Measurements from ENCODE around the gene ASB15.

The ASB15 gene

DNA sequence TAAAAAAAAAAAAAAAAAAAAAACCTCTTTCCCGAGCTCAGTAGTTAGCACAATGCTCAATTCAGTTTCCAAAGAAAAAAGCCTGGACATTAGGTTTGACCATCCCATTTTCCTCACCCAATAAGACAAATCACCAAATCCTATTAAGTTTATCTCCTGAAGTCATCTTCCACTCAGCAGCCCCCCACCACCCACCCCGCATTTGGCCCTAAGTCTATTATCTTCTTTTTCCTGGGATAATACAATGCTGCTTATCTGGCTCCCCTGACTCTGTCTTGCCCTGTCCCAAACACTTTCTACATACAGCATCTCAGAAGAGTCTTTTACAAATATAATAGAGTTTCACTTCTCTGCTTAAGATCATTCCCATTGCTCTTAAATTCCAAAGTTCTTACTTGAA is 36.3 kb downstream of the ASB15 start:
- Histone ChIP-seq H3K23ac (ENCODE audit: low read length in 2 of 2) (no peak overlapping the region), H3K9ac (ENCODE audit: low read length) (no peak overlapping the region), H2AFZ (ENCODE audit: low read depth, low read length) (no peak overlapping the region), H2AK5ac (ENCODE audit: low read length, severe bottlenecking) (no peak overlapping the region), H3K4ac (ENCODE audit: low read depth in 1 of 2, low read length in 2 of 2) (no peak overlapping the region), H4K8ac (ENCODE audit: low read length) (no peak overlapping the region), H3K14ac (ENCODE audit: low read length in 2 of 2) (no peak overlapping the region), H2BK15ac (ENCODE audit: low read depth, poor library complexity, severe bottlenecking) (no peak overlapping the region), H3K18ac (ENCODE audit: low read depth in 1 of 2, low read length in 2 of 2) (no peak overlapping the region), H4K91ac (ENCODE audit: low read length) (no peak overlapping the region), H3K4me2 (ENCODE audit: low read length, poor library complexity, severe bottlenecking) (no peak overlapping the region), H3K79me1 (replicated peaks; ENCODE audit: low read length, poor library complexity, severe bottlenecking) (no peaks in the 10 kb centered on the region), H2BK120ac (ENCODE audit: low read depth, low read length) (no peak overlapping the region), H3K27me3 (ENCODE audit: control insufficient read depth in 1 of 2, insufficient read depth in 1 of 2, low read length in 2 of 2) (no peaks in the 10 kb centered on the region), H2BK12ac (ENCODE audit: low read length in 2 of 2) (no peak overlapping the region), H3K4me3 (ENCODE audit: insufficient read depth in 1 of 2, low read depth in 1 of 2, low read length in 2 of 2) (no peak overlapping the region), H3K27ac (ENCODE audit: low read length, poor library complexity, severe bottlenecking) (no peak overlapping the region), H3K4me1 (ENCODE audit: control insufficient read depth, insufficient read depth, low read depth, low read length) (peaks cover 2% of the 10 kb centered on the region), H3K9me3 (ENCODE audit: control insufficient read depth, low read length) (no peaks in the 10 kb centered on the region), H2BK5ac (ENCODE audit: low read depth, low read length, poor library complexity, severe bottlenecking) (no peak overlapping the region), H3K36me3 (ENCODE audit: control insufficient read depth in 1 of 2, insufficient read depth in 2 of 2, low read depth in 1 of 2, low read length in 2 of 2) (no peaks in the 10 kb centered on the region)
- no peak for DNase-seq
- WGBS, result 79% methylated on average over 2 of the region's 2 CpGs

DNA sequence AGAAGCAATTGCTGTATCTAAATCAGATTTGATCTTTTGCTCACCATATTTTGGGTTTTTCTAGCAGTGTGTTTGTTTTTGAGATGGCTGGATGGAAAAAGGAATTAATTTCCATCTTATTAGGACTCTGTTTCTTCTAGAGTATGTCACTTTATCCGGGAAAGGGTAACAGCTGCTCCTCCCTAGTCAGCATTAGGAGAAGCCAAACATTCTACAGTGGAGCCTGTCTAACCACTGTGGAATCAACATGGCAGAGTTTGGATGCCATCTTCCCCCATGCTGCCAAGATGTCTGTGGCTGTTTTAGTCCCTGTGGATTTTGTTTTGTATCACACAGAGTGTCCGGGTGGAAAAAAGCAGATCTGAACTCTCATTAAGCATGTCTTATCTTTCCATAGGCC is 38.0 kb downstream of the ASB15 start:
- Histone ChIP-seq H2BK15ac (ENCODE audit: low read depth, poor library complexity, severe bottlenecking) (no peak overlapping the region), H3K27ac (ENCODE audit: low read length, poor library complexity, severe bottlenecking) (no peak overlapping the region), H3K9me3 (ENCODE audit: control insufficient read depth, low read length) (no peaks in the 10 kb centered on the region), H2BK12ac (ENCODE audit: low read length in 2 of 2) (no peak overlapping the region), H2BK120ac (ENCODE audit: low read depth, low read length) (no peak overlapping the region), H2AFZ (ENCODE audit: low read depth, low read length) (no peak overlapping the region), H2AK5ac (ENCODE audit: low read length, severe bottlenecking) (no peak overlapping the region), H3K27me3 (ENCODE audit: control insufficient read depth in 1 of 2, insufficient read depth in 1 of 2, low read length in 2 of 2) (no peaks in the 10 kb centered on the region), H3K4me3 (ENCODE audit: insufficient read depth in 1 of 2, low read depth in 1 of 2, low read length in 2 of 2) (no peak overlapping the region), H3K36me3 (ENCODE audit: control insufficient read depth in 1 of 2, insufficient read depth in 2 of 2, low read depth in 1 of 2, low read length in 2 of 2) (no peaks in the 10 kb centered on the region), H3K18ac (ENCODE audit: low read depth in 1 of 2, low read length in 2 of 2) (no peak overlapping the region), H3K4ac (ENCODE audit: low read depth in 1 of 2, low read length in 2 of 2) (no peak overlapping the region), H4K8ac (ENCODE audit: low read length) (no peak overlapping the region), H3K14ac (ENCODE audit: low read length in 2 of 2) (no peak overlapping the region), H3K4me1 (ENCODE audit: control insufficient read depth, insufficient read depth, low read depth, low read length) (no peaks in the 10 kb centered on the region), H3K79me1 (replicated peaks; ENCODE audit: low read length, poor library complexity, severe bottlenecking) (no peaks in the 10 kb centered on the region), H3K4me2 (ENCODE audit: low read length, poor library complexity, severe bottlenecking) (no peak overlapping the region), H3K9ac (ENCODE audit: low read length) (no peak overlapping the region), H3K23ac (ENCODE audit: low read length in 2 of 2) (no peak overlapping the region), H2BK5ac (ENCODE audit: low read depth, low read length, poor library complexity, severe bottlenecking) (no peak overlapping the region), H4K91ac (ENCODE audit: low read length) (no peak overlapping the region)
- no peak for DNase-seq
- WGBS, result 100% methylated on average over 1 of the region's 2 CpGs

DNA sequence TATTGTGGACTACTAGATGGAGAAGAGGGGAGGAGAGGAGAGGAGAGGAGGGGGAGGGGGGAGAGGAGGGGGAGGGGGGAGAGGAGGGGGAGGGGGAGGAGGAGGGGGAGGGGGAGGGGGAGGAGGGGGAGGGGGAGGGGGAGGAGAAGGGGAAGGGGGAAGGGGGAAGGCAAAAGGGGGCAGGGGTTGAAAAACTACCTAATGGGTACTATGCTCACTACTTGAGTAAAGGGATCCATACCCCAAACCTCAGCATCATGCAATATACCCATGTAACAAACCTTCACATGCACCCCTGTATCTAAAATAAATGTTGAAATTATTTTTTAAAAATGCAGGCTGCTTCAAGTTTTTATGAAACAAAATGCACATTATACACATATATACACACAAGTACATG is 39.0 kb downstream of the ASB15 start:
- H2BK12ac ChIP-seq (ENCODE audit: low read length in 2 of 2), result no peak overlapping the region
- H3K36me3 ChIP-seq (ENCODE audit: control insufficient read depth in 1 of 2, insufficient read depth in 2 of 2, low read depth in 1 of 2, low read length in 2 of 2), result no peaks in the 10 kb centered on the region
- H3K4me2 ChIP-seq (ENCODE audit: low read length, poor library complexity, severe bottlenecking), result no peak overlapping the region
- H3K23ac ChIP-seq (ENCODE audit: low read length in 2 of 2), result no peak overlapping the region
- H3K9ac ChIP-seq (ENCODE audit: low read length), result no peak overlapping the region
- H3K4ac ChIP-seq (ENCODE audit: low read depth in 1 of 2, low read length in 2 of 2), result no peak overlapping the region
- no peaks in the 10 kb centered on the region for H3K9me3 ChIP-seq (ENCODE audit: control insufficient read depth, low read length)
- H2BK120ac ChIP-seq (ENCODE audit: low read depth, low read length), result no peak overlapping the region
- DNase-seq, result no peak
- no peak overlapping the region for H3K27ac ChIP-seq (ENCODE audit: low read length, poor library complexity, severe bottlenecking)
- no peak overlapping the region for H2AFZ ChIP-seq (ENCODE audit: low read depth, low read length)
- no peak overlapping the region for H2BK15ac ChIP-seq (ENCODE audit: low read depth, poor library complexity, severe bottlenecking)
- H3K4me3 ChIP-seq (ENCODE audit: insufficient read depth in 1 of 2, low read depth in 1 of 2, low read length in 2 of 2), result no peak overlapping the region
- no peak overlapping the region for H2BK5ac ChIP-seq (ENCODE audit: low read depth, low read length, poor library complexity, severe bottlenecking)
- H3K14ac ChIP-seq (ENCODE audit: low read length in 2 of 2), result no peak overlapping the region
- no peaks in the 10 kb centered on the region for H3K79me1 ChIP-seq (replicated peaks; ENCODE audit: low read length, poor library complexity, severe bottlenecking)
- H3K18ac ChIP-seq (ENCODE audit: low read depth in 1 of 2, low read length in 2 of 2), result no peak overlapping the region
- H4K91ac ChIP-seq (ENCODE audit: low read length), result no peak overlapping the region
- no peaks in the 10 kb centered on the region for H3K27me3 ChIP-seq (ENCODE audit: control insufficient read depth in 1 of 2, insufficient read depth in 1 of 2, low read length in 2 of 2)
- H3K4me1 ChIP-seq (ENCODE audit: control insufficient read depth, insufficient read depth, low read depth, low read length), result no peaks in the 10 kb centered on the region
- no peak overlapping the region for H4K8ac ChIP-seq (ENCODE audit: low read length)
- no peak overlapping the region for H2AK5ac ChIP-seq (ENCODE audit: low read length, severe bottlenecking)

DNA sequence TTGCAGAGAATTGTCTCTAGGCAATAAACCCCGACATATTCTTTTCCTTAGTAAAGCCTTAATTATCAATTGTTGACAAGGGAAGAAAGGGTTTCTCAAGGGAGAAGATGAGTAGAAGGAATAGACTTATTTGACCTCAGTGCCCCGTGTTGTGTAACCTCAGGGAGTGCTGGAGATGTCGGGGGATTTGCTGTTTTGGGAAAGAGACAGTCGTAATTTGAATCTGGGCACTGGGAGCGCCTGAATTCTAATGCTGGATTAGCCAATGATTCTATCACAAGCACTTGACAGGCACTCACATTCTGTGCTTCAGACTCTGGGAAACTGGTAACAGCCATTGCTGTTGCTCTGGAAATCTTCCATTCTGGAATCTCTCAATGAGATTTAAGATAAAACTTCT is 40.3 kb downstream of the ASB15 start:
- Histone ChIP-seq H2BK15ac (ENCODE audit: low read depth, poor library complexity, severe bottlenecking) (no peak overlapping the region), H2BK120ac (ENCODE audit: low read depth, low read length) (no peak overlapping the region), H3K79me1 (replicated peaks; ENCODE audit: low read length, poor library complexity, severe bottlenecking) (no peaks in the 10 kb centered on the region), H3K18ac (ENCODE audit: low read depth in 1 of 2, low read length in 2 of 2) (no peak overlapping the region), H2AK5ac (ENCODE audit: low read length, severe bottlenecking) (no peak overlapping the region), H3K4me1 (ENCODE audit: control insufficient read depth, insufficient read depth, low read depth, low read length) (no peaks in the 10 kb centered on the region), H3K36me3 (ENCODE audit: control insufficient read depth in 1 of 2, insufficient read depth in 2 of 2, low read depth in 1 of 2, low read length in 2 of 2) (no peaks in the 10 kb centered on the region), H3K14ac (ENCODE audit: low read length in 2 of 2) (no peak overlapping the region), H2AFZ (ENCODE audit: low read depth, low read length) (no peak overlapping the region), H3K27me3 (ENCODE audit: control insufficient read depth in 1 of 2, insufficient read depth in 1 of 2, low read length in 2 of 2) (no peaks in the 10 kb centered on the region), H3K9me3 (ENCODE audit: control insufficient read depth, low read length) (no peaks in the 10 kb centered on the region), H4K91ac (ENCODE audit: low read length) (no peak overlapping the region), H3K23ac (ENCODE audit: low read length in 2 of 2) (no peak overlapping the region), H3K4me2 (ENCODE audit: low read length, poor library complexity, severe bottlenecking) (no peak overlapping the region), H2BK5ac (ENCODE audit: low read depth, low read length, poor library complexity, severe bottlenecking) (no peak overlapping the region), H3K9ac (ENCODE audit: low read length) (no peak overlapping the region), H2BK12ac (ENCODE audit: low read length in 2 of 2) (no peak overlapping the region), H3K4ac (ENCODE audit: low read depth in 1 of 2, low read length in 2 of 2) (no peak overlapping the region), H4K8ac (ENCODE audit: low read length) (no peak overlapping the region), H3K27ac (ENCODE audit: low read length, poor library complexity, severe bottlenecking) (no peak overlapping the region), H3K4me3 (ENCODE audit: insufficient read depth in 1 of 2, low read depth in 1 of 2, low read length in 2 of 2) (no peak overlapping the region)
- no peak for DNase-seq
- WGBS, result 92% methylated on average over 4 of the region's 5 CpGs
